T-helper 1 cell treated with Interleukin-12 subunit alpha and Interleukin-12 subunit beta and Interleukin-4 antibody, amounts not matched to agents 30 μg/mL and 1 μg/mL, for 36 hours (primary cell): ENCODE measurements around the gene CADM1.

Experiments
- H3K27ac Mint-ChIP-seq: one replicate; pipeline ENCODE4 v1.8.0; 2021; ENCODE audit warnings: mild to moderate bottlenecking, mixed read lengths
- H3K27me3 Mint-ChIP-seq: one replicate; pipeline ENCODE4 v1.8.0; 2021; ENCODE audit warnings: low read depth, mixed read lengths
- H3K36me3 Mint-ChIP-seq: one replicate; pipeline ENCODE4 v1.8.0; 2021; ENCODE audit warnings: low read depth, mixed read lengths
- H3K4me1 Mint-ChIP-seq: one replicate; pipeline ENCODE4 v1.8.0; 2021; ENCODE audit warnings: low read depth, mixed read lengths
- H3K4me3 Mint-ChIP-seq: one replicate; pipeline ENCODE4 v1.8.0; 2021; ENCODE audit warnings: mild to moderate bottlenecking, moderate library complexity, mixed read lengths
- H3K9me3 Mint-ChIP-seq: one replicate; pipeline ENCODE4 v1.8.0; 2021; ENCODE audit warnings: mixed read lengths

The CADM1 gene

GRCh38 chr11:115214644-115215234 is 289.5 kb downstream of the CADM1 start:
- Mint-ChIP-seq H3K4me1 (peaks cover 15% of the 10 kb centered on the region), H3K4me3 (no peak overlapping the region), H3K27ac (no peak overlapping the region), H3K9me3 (no peaks in the 10 kb centered on the region), H3K36me3 (no peaks in the 10 kb centered on the region), H3K27me3 (peaks cover 44% of the 10 kb centered on the region)

GRCh38 chr11:115213007-115213406 is 291.2 kb downstream of the CADM1 start:
- H3K9me3 Mint-ChIP-seq: no peaks in the 10 kb centered on the region
- no peak overlapping the region for H3K4me3 Mint-ChIP-seq
- H3K27me3 Mint-ChIP-seq: peaks cover 36% of the 10 kb centered on the region
- H3K27ac Mint-ChIP-seq: no peak overlapping the region
- no peaks in the 10 kb centered on the region for H3K36me3 Mint-ChIP-seq
- H3K4me1 Mint-ChIP-seq: peaks cover 7% of the 10 kb centered on the region

DNA sequence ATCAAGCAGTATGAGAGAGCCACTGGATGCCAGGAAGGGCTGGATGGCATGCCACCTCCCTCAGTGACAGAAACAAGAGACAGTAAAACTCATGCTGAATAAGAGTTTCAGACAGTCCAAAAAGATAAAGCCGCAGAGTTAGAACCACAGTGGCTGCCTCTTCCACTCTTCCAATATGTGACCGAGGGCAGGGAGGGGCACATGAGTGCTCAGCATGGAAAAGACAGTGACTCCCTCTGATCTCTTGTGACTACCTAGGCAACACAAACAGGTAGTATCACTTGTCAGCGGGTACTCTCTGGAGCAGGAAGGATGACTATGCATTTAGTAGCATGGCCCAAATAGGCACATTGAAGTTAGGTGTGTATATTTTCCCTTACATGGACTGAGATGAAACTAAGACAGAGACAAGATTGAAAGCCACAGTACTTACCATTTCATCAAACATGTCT is 295.4 kb downstream of the CADM1 start:
- Mint-ChIP-seq H3K9me3 (no peaks in the 10 kb centered on the region), H3K36me3 (no peaks in the 10 kb centered on the region), H3K27me3 (peaks cover 29% of the 10 kb centered on the region), H3K4me1 (peaks cover 3% of the 10 kb centered on the region), H3K4me3 (no peak overlapping the region), H3K27ac (no peak overlapping the region)

- H3K9me3 Mint-ChIP-seq: no peaks in the 10 kb centered on the region
- H3K27me3 Mint-ChIP-seq: peaks cover 31% of the 10 kb centered on the region
- no peak overlapping the region for H3K4me3 Mint-ChIP-seq
- no peak overlapping the region for H3K27ac Mint-ChIP-seq
- H3K4me1 Mint-ChIP-seq: peaks cover 5% of the 10 kb centered on the region
- no peaks in the 10 kb centered on the region for H3K36me3 Mint-ChIP-seq
Measured at GRCh38 chr11:115207916-115208315, 296.3 kb downstream of the CADM1 start.

DNA sequence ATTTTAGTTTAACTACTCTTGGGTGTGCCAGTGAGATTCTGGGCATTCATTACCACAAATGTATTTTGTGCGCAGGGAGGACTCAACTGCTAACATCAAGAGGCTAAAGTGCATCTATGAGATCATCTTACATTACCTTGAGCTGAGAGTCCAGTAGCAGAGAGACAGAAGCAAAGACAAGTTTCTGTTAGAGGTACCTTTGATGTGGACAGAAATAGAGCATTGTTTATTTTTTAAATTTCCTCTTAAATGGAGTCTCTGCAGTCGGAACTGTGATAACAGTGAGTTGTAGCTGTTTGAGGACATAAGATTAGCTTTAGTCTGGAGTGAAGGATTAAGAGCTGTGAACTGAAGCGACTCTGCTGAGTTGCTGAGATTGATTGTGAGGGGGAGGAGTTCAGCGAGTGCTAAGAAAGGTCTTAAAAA is 297.0 kb downstream of the CADM1 start:
- peaks cover 26% of the 10 kb centered on the region for H3K27me3 Mint-ChIP-seq
- no peaks in the 10 kb centered on the region for H3K36me3 Mint-ChIP-seq
- H3K4me1 Mint-ChIP-seq: peaks cover 7% of the 10 kb centered on the region
- no peak overlapping the region for H3K27ac Mint-ChIP-seq
- no peak overlapping the region for H3K4me3 Mint-ChIP-seq
- H3K9me3 Mint-ChIP-seq: no peaks in the 10 kb centered on the region

- Mint-ChIP-seq H3K4me3 (no peak overlapping the region), H3K9me3 (no peaks in the 10 kb centered on the region), H3K36me3 (no peaks in the 10 kb centered on the region), H3K4me1 (peaks cover 7% of the 10 kb centered on the region), H3K27ac (no peak overlapping the region), H3K27me3 (peaks cover 21% of the 10 kb centered on the region)
Measured at GRCh38 chr11:115206365-115207022, 297.7 kb downstream of the CADM1 start.

DNA sequence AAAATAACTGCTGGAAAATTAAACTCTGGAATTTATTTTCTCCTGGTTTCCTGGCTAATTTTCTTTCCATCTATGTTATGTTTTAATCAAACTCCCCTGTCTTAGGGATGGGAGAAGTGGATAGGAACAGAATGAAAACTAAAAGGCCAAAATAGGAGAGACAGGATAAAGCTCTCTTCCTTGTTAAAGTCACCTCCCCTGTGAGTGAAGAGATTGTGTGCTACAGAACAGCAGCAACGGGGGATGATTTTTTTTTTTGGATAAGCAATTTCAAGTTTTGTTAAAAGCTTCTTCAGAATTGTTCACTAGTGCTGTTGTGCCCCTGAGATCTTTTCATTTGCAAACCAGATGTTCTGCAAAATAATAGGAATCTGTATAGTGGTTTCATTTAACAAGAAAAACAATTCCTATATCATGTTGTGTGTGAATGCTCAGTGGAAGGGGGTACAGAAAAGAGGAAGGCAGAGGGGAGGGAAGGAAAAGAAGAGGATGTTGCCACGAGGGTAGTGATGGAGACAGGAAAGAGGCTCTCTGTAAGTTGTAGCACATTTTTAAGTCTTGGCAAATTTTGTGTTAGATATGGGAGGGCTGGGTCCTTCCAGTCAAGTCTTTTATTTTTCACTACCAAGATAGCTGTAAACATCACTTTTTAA is 301.2 kb downstream of the CADM1 start:
- Mint-ChIP-seq H3K27ac (no peak overlapping the region), H3K27me3 (peaks cover 22% of the 10 kb centered on the region), H3K4me3 (no peak overlapping the region), H3K9me3 (no peaks in the 10 kb centered on the region), H3K4me1 (peaks cover 7% of the 10 kb centered on the region), H3K36me3 (no peaks in the 10 kb centered on the region)

- H3K27me3 Mint-ChIP-seq: peaks cover 19% of the 10 kb centered on the region
- H3K9me3 Mint-ChIP-seq: no peaks in the 10 kb centered on the region
- no peak overlapping the region for H3K27ac Mint-ChIP-seq
- H3K36me3 Mint-ChIP-seq: no peaks in the 10 kb centered on the region
- H3K4me1 Mint-ChIP-seq: peaks cover 7% of the 10 kb centered on the region
- no peak overlapping the region for H3K4me3 Mint-ChIP-seq
Measured at GRCh38 chr11:115202074-115202473, 302.1 kb downstream of the CADM1 start.

GRCh38 chr11:115201111-115201792 is 303.0 kb downstream of the CADM1 start:
- Mint-ChIP-seq H3K4me3 (no peak overlapping the region), H3K4me1 (peaks cover 7% of the 10 kb centered on the region), H3K27ac (no peak overlapping the region), H3K27me3 (peaks cover 17% of the 10 kb centered on the region), H3K36me3 (no peaks in the 10 kb centered on the region), H3K9me3 (no peaks in the 10 kb centered on the region)

DNA sequence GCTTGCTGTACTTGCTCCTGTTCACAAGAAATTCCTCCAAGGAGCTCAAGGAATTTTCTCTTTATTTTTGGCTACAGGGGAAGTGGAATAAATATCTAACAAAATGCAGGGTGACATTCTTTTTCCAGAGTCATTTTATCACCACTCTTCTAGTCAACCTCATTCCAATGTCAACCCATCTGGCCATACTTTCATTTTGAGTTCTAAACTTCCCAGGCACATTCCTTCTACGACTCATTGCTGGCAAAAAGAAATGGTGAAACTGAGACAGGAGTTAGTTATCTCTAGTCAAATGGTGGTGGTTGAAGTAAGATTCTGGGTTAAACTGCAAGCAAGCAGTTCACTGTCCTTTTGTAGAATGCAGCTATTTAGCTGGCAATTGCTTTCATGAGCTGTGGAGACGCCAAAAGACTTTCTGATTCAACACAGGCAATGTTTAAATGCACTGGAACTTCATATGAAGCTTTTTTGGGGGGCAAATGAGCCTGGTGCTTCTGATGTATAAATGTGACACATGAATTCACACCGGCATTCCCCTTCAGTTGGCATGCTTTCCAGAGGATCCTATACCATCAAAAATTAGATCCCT is 304.6 kb downstream of the CADM1 start:
- peaks cover 7% of the 10 kb centered on the region for H3K4me1 Mint-ChIP-seq
- H3K9me3 Mint-ChIP-seq: no peaks in the 10 kb centered on the region
- H3K36me3 Mint-ChIP-seq: no peaks in the 10 kb centered on the region
- no peak overlapping the region for H3K4me3 Mint-ChIP-seq
- no peak overlapping the region for H3K27ac Mint-ChIP-seq
- peaks cover 10% of the 10 kb centered on the region for H3K27me3 Mint-ChIP-seq

GRCh38 chr11:115198321-115198741 is 305.9 kb downstream of the CADM1 start:
- Mint-ChIP-seq H3K4me1 (peaks cover 17% of the 10 kb centered on the region), H3K27me3 (peaks cover 9% of the 10 kb centered on the region), H3K4me3 (no peak overlapping the region), H3K9me3 (no peaks in the 10 kb centered on the region), H3K36me3 (no peaks in the 10 kb centered on the region), H3K27ac (no peak overlapping the region)

DNA sequence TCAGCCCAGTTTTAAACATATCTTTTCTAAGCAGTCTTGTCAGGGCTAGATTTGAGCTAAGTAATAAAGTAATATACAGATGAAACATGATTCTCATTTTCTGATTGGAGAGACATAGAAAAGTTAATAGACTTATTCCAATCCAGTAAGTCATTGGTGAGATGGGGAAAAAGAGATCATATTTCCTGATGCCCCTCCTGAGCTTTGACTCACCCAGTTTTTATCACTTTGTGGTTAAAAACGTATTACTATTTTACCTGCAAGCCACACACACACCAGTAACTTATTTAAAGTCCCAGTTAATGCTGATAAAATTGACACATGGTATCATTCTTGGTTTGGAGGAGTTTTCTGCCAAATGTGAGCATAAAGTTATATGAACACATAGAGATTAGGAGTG is 306.8 kb downstream of the CADM1 start:
- no peak overlapping the region for H3K27ac Mint-ChIP-seq
- H3K27me3 Mint-ChIP-seq: peaks cover 4% of the 10 kb centered on the region
- no peaks in the 10 kb centered on the region for H3K36me3 Mint-ChIP-seq
- H3K4me3 Mint-ChIP-seq: no peak overlapping the region
- H3K9me3 Mint-ChIP-seq: no peaks in the 10 kb centered on the region
- H3K4me1 Mint-ChIP-seq: peaks cover 13% of the 10 kb centered on the region

DNA sequence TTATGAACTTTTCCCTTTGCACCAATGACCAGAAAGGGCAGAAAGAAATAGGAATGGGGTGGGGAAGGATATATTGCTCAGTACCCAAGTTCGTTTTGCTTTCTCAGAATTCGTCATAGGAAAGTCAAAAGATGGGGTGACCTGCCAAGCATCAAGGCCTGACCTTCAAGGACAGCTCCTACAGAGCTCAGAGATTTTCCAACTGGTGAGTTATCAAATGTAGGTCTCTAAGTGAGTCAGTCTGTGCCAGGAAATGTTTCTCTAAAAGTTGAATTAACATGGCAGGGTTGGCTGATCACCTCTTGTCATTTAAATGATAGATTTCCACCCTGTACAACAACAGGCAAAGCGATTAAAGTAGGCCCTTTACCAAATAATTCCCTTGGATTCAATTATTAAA is 307.2 kb downstream of the CADM1 start:
- Mint-ChIP-seq H3K9me3 (no peaks in the 10 kb centered on the region), H3K36me3 (no peaks in the 10 kb centered on the region), H3K4me3 (no peak overlapping the region), H3K27me3 (peaks cover 4% of the 10 kb centered on the region), H3K27ac (no peak overlapping the region), H3K4me1 (peaks cover 13% of the 10 kb centered on the region)

DNA sequence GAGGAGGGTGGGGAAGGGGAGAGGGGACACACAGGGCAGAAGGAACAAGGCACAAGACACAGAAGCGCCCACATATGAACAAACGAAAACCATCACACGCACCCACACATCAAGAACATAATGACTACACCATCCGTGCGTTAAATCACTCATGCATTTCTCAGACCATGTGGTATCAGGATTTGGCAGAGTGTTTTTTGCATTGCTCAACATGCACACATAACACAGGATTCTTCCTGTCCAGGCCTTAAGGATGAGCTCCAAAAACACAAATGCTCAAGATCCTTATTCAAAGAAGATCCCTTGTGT is 309.5 kb downstream of the CADM1 start:
- H3K27me3 Mint-ChIP-seq: peaks cover 9% of the 10 kb centered on the region
- no peak overlapping the region for H3K4me3 Mint-ChIP-seq
- no peaks in the 10 kb centered on the region for H3K36me3 Mint-ChIP-seq
- H3K9me3 Mint-ChIP-seq: no peaks in the 10 kb centered on the region
- peaks cover 9% of the 10 kb centered on the region for H3K4me1 Mint-ChIP-seq
- peak overlapping the region; percentile 58 for H3K27ac Mint-ChIP-seq
